ENCODE results near the gene PNPLA6.
"Not testable (repeated sequence)": the region's sequence is repeated elsewhere in the genome, so short reads cannot be mapped to it uniquely, and the experiment has no call there.

The PNPLA6 gene

DNA sequence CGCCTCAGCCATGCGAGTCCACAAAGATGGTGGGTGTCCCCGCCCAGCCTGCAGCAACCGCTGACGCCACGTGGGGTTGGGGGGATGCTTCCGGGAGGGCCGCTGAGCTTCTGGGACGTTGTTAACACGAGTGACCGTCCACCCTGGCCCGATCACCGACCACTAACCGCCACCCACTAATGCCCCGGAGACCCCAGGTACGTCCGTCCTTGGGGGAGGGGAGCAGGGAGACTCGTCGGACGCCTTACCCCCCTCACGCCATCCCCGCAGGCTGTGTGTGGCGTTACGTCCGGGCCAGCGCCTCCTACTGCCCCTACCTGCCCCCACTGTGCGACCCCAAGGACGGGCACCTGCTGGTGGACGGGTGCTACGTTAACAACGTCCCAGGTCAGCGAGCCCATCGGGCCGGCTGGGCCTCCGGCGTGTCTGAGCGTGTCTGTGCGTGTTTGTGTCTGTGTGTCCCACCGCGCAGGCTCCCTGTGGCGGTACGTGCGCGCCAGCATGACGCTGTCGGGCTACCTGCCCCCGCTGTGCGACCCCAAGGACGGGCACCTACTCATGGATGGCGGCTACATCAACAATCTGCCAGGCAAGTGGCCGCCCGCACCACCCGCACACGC, 21.3 kb downstream of the PNPLA6 start:
- no peak for DNase-seq

- no peak for DNase-seq
Measured at GRCh38 chr19:7558667-7559066, 23.1 kb downstream of the PNPLA6 start.

- no peak for DNase-seq
Measured at GRCh38 chr19:7559102-7559501, 23.6 kb downstream of the PNPLA6 start.

GRCh38 chr19:7560255-7560654, 24.7 kb downstream of the PNPLA6 start:
- DNase-seq = peak; percentile 10

GRCh38 chr19:7561325-7561724, 25.8 kb downstream of the PNPLA6 start:
- peak; percentile 55 for DNase-seq

GRCh38 chr19:7562646-7563393, 27.3 kb downstream of the PNPLA6 start:
- DNase-seq = no peak

GRCh38 chr19:7564866-7565265, 29.3 kb downstream of the PNPLA6 start:
- DNase-seq = no peak

DNA sequence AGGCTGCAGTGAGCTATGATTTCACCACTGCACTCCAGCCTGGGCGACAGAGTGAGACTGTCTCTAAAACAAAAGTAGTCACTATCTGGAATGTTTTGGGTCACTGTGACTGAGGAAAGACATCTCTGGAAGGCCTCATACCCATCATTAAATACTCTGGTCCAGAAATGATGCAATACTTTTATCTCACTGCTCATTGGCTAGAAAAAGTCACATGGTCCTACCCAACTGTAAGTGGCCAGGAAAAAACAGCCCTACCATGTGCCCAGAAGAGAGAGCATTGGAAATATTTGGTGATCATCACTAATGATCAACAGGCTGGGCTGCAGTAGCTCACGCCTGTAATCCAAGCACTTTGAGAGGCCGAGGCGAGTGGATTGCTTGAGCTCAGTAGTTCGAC, 29.8 kb downstream of the PNPLA6 start:
- DNase-seq = no peak

DNA sequence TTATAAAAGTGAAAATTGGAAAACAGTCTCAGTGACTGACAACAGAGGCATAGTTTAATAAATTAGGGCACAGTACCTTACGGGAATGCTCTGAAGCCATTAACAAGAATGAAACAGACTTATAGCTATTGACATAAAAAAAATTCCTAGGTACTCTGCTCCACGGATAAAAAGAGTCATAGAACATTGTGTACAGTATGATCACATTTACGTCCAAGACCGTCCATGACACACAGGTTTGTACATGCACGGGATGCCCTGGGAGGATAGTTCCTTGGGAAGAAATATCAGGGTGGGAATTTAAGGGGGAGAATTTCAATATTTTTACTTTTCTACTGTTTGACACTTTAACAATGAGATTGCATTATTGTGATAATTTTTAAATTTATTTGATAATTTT, 35.2 kb downstream of the PNPLA6 start:
- no peak for DNase-seq

DNA sequence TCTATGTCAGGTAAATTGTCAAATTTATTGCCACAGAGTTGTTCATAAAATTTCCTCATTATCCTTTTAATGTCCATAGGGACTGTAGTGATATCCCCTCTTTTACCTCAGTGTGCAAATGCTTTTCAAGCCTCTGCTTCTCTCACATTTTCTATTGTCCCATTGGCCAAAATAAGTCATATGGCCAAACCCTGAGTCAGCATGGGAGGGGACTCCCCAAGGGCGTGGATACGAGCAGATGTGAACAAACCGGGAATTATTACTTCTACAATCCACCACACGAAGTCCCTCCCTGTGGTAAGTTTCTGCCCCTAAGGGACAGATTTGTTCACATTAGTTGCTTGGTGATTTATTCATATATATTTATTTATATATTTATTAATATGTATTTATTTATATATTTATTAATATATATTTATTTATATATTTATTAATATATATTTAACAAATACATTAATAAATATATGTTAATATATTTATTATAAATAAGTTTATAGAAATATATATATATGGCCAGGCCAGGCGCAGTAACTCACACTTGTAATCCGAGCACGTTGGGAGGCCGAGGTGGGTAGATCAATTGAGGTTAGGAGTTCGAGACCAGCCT, 40.0 kb downstream of the PNPLA6 start:
- peak; percentile 79 for DNase-seq

DNA sequence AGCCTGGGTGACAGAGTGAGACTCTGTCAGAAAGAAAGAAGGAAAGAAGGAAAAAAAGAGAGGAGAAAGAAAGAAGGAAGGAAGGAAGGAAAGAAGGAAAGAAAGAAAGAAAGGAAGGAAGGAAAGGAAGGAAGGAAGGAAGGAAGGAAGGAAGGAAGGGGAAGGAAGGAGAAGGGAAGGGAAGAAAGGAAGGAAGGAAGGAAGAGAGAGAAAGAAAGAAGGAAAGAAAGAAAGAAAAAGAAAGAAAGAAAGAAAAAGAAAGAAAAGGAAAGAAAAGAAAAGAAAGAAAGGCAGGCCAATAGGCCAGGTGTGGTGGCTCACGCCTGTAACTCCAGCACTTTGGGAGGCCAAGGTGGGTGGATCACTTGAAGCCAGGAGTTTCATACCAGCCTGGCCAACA, 41.9 kb downstream of the PNPLA6 start:
- not testable (repeated sequence) for DNase-seq

DNA sequence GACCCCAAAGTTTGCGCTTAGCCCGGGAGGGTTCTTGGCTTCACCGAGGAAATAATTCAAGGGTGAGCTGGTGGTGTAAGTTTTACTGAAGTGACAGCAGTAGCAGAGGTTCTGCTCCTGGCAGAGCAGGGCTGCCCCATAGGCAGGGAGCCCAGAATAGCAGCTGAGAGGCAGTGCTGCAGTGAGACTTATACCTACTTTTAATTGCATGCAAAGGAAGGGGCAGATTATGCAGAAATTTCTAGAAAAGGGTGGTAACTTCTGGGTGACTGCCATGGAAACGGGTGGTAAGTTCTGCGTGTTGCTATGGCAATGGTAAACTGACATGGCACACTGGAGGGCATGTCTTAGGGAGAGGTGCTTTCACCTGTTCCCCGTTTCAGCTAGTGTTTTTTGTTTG, 42.6 kb downstream of the PNPLA6 start:
- DNase-seq = no peak

DNA sequence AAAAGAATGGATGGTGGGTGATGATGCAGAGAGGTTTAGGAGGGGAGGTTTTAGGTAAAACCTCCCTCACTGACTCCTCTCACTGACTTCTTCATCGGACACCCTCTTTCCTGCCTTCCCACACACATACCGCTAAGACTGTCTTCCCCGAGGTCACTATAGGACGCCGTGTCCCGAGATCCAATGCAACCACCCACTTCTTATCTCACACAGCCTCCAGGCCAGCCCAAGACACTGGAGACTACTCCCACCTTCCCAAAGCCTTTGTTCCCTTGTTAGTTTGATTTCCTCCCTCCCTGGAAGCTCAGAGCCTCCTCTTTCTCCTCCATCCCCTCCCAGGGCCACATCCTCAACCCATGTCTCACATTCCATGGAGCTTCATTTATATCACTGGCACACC, 43.7 kb downstream of the PNPLA6 start:
- DNase-seq = no peak

GRCh38 chr19:7582446-7582845, 46.9 kb downstream of the PNPLA6 start:
- DNase-seq = no peak

- DNase-seq = no peak
Measured at GRCh38 chr19:7589822-7590221, 54.3 kb downstream of the PNPLA6 start.

GRCh38 chr19:7590256-7590655, 54.7 kb downstream of the PNPLA6 start:
- DNase-seq = no peak

- no peak for DNase-seq
Measured at GRCh38 chr19:7595466-7596133, 60.1 kb downstream of the PNPLA6 start, which contains the start of gene CAMSAP3. Gene CAMSAP3 (plus strand): TSS chr19:7595863. CDS start chr19:7596003, 140 bp downstream.

DNA sequence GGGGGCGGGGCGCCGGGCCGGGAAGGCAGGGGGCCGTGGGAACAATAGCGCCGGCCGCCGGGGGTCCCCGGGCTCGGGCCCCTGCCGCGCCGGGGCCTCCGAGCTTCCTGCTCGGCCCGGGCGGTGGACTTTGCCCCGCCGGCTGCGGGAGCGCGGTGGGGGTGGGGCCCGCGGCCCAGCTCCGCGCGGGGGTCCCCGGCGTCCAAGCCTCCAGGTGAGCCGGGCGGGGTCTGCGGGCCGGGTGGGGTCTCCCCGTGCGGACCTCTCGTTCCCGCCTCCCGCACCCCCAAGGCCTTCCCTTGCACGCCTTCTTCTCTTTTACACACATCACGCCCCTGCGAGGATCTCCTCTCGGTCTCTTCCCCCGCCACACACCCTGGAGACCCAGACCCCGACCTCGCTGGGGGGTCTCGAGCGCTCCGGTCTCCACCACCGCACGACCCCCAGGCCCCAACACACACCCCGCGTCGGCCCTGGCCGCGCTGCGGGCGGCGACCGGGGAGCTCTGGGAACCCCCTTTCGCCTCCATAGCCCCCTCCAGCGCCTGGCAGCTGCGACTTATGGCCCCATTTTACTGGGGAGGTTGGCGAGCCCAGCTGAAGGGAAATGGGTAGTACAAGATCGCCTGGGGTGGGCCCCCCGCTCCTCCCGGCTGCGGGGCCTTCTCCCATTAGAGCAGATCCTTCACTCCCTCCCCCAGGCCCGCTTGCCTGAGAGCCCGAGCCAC, 60.9 kb downstream of the PNPLA6 start:
- no peak for DNase-seq

DNA sequence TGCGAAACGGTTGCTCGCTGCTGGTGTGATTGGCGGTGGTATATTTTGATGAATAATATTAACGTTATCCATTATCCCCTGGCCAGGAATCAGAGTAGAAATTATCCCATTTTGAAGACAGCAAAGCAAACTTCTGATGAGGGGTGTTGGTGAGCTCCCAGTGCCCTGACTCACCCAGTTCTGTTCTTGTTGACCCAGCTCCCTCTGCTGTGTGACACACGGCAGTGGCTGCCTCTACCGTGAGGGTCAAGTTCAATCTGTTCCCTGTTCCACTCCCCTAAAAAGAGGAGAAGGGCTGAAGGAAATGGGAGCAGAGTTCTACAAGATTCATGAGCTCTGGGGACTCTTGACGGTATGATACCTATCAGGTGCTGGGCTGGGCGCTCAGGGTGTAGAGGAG, 62.2 kb downstream of the PNPLA6 start:
- DNase-seq = no peak

- no peak for DNase-seq
Measured at GRCh38 chr19:7598180-7598579, 62.7 kb downstream of the PNPLA6 start.

DNA sequence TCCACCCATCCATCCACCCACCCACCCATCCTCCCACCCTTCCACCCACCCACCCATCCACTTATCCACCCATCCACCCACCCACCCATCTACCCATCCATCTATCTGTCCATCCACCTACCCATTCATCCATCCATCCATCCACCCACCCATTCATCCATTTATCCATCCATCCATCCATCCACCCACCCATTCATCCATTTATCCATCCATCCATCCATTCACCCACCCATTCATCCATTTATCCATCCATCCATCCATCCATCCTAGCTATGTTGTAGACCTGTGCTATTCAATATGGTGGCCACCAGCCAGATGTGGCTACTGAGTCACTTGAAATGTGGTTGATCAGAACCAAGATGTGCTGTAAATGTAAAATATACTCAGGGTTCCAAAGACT, 65.2 kb downstream of the PNPLA6 start:
- no peak for DNase-seq

DNA sequence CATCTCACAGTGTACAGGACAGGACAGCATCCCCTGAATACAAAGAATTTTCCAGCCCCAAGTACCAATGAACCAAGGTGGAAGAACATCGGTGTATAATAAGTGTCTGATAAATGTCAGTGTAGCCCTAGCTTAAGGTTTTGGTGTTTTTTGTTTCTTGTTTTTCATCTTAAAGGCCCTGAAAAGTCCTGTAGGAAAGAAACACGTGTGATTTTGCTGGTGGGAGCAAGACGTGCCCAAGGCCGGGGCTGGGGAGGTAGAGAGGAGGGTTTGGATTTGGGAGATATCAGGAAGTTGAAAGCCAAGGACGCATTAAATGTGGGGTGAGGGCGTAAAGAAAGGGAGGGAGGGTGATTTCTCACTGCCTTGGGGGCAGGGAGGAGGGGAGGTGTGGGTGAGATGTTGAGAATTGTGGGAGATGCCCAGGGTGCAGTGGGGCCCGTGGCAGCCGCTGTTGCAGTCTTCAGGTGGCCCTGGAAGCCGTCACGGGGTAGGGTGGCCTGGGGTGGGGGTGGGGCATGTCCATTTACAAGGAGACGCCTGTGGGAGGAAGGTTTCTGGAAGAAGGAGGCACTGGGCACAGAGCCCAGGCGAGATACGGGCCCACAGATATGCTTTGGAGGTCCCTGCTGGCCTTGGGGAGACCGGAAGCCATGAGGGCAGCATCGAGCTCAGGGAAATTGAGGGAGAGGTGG, 66.9 kb downstream of the PNPLA6 start:
- DNase-seq = no peak
